Ishikawa (cell line): Measurements from ENCODE around the gene FMNL2.

Source experiments
- MAX ChIP-seq: IDR thresholded peaks from 2 replicates; pipeline ENCODE4 v1.6.1; 2012
- YY1 ChIP-seq: IDR thresholded peaks from 2 replicates; pipeline ENCODE4 v1.6.1; 2012; ENCODE audit warnings: low read depth

GRCh38 chr2:152431370-152432098 is 96.6 kb downstream of the FMNL2 start:
- no peak for TF ChIP-seq MAX
- TF ChIP-seq YY1: no peak
